T-helper 2 cell (primary cell): ENCODE results near the gene ANO4.
"Not testable (repeated sequence)": the region's sequence is repeated elsewhere in the genome, so short reads cannot be mapped to it uniquely, and the experiment has no call there.

Experiments used
- DNase-seq, 5 experiments: peaks; one replicate each; pipeline versions ENCODE4 v3.0.0 to v3.0.0-alpha.2; 2012 to 2022

Gene ANO4

GRCh38 chr12:101108130-101108529, 313.6 kb downstream of the ANO4 start:
- no peak for DNase-seq

GRCh38 chr12:101110866-101111265, 316.3 kb downstream of the ANO4 start:
- DNase-seq, result no peak

- DNase-seq, result no peak
Observed at GRCh38 chr12:101111441-101111840, 316.9 kb downstream of the ANO4 start.

GRCh38 chr12:101115326-101115725, 320.8 kb downstream of the ANO4 start:
- no peak for DNase-seq

- no peak for DNase-seq
Observed at GRCh38 chr12:101116911-101117310, 322.3 kb downstream of the ANO4 start.

GRCh38 chr12:101117842-101118241, 323.3 kb downstream of the ANO4 start:
- DNase-seq, result no peak

GRCh38 chr12:101127521-101128219, 333.1 kb downstream of the ANO4 start:
- no peak for DNase-seq

- not testable (repeated sequence) for DNase-seq
Observed at GRCh38 chr12:101145777-101146431, 351.3 kb downstream of the ANO4 start.

GRCh38 chr12:101165319-101165718, 370.7 kb downstream of the ANO4 start:
- DNase-seq, result no peak

- DNase-seq, result no peak
Observed at GRCh38 chr12:101166866-101167265, 372.3 kb downstream of the ANO4 start.

- no peak for DNase-seq
Observed at GRCh38 chr12:101168001-101168400, 373.4 kb downstream of the ANO4 start.

GRCh38 chr12:101172316-101172715, 377.7 kb downstream of the ANO4 start:
- DNase-seq, result no peak

GRCh38 chr12:101173197-101173749, 378.7 kb downstream of the ANO4 start:
- DNase-seq, result no peak

- no peak for DNase-seq
Observed at GRCh38 chr12:101174541-101174940, 380.0 kb downstream of the ANO4 start.
